Measurements from ENCODE around the gene COL1A1.

GRCh38 chr17:50184611-50185398 is 16.6 kb downstream of the COL1A1 start:
- TF ChIP-seq CTCF (conservative IDR thresholded peaks at IDR 0.05) (no peak), EZH2 (IDR thresholded peaks at IDR 0.05; ENCODE audit: low read depth) (no peak)
